Keratinocyte (primary cell): ENCODE results near the gene SCMH1. TPM values are rescaled to one million over a fixed set of nuclear protein-coding genes. Genes with fewer than 3 reads are reported as not detected.

Source experiments
- DNase-seq: peaks from one replicate; pipeline ENCODE4 v3.0.0-alpha.2; 2011; ENCODE audit warnings: low read depth, missing footprints, low spot score
- FAIRE-seq: peaks from 2 replicates; lab custom pipeline; 2011; peaks lifted over from hg19 to GRCh38; lab: Jason Lieb, UNC
- H2AFZ ChIP-seq: 2 replicates; pipeline ENCODE4 v1.6.0; 2012; ENCODE audit warnings: low read length, control low read depth, inconsistent platforms; ENCODE audit not compliant: control insufficient read depth
- H3K27ac ChIP-seq: 2 replicates; pipeline ENCODE4 v1.5.1; 2011; ENCODE audit warnings: low read length; ENCODE audit not compliant: control insufficient read depth, insufficient read depth
- H3K27me3 ChIP-seq: 3 replicates; pipeline ENCODE4 v1.6.0; 2011; ENCODE audit warnings: low read length; ENCODE audit not compliant: control insufficient read depth, insufficient read depth; ENCODE audit errors: extremely low read depth
- H3K36me3 ChIP-seq, 2 experiments: 2 replicates in 1 of 2; 3 replicates in 1 of 2; pipeline ENCODE4 v1.5.1; 2011; ENCODE audit warnings: low read length in 2 of 2, mild to moderate bottlenecking in 1 of 2; ENCODE audit not compliant: control insufficient read depth in 2 of 2, insufficient read depth in 2 of 2; ENCODE audit errors: extremely low read depth in 1 of 2
- H3K4me1 ChIP-seq: 3 replicates; pipeline ENCODE4 v1.5.1; 2011; ENCODE audit warnings: low read length; ENCODE audit not compliant: control insufficient read depth, insufficient read depth; ENCODE audit errors: extremely low read depth
- H3K4me2 ChIP-seq: 3 replicates; pipeline ENCODE4 v1.6.0; 2011; ENCODE audit warnings: low read depth, low read length; ENCODE audit not compliant: control insufficient read depth, insufficient read depth; ENCODE audit errors: extremely low read depth
- H3K4me3 ChIP-seq, 3 experiments: fragments of 200-600 bp in 1 of 3; sonication (generic) in 1 of 3; 2 replicates in 2 of 3; 3 replicates in 1 of 3; pipeline ENCODE4 v1.5.1; 2011 to 2016; ENCODE audit warnings: low read length in 3 of 3, mild to moderate bottlenecking in 3 of 3, control low read depth in 2 of 3, inconsistent platforms in 1 of 3, low read depth in 1 of 3, mixed read lengths in 1 of 3, mixed run types in 1 of 3, moderate library complexity in 1 of 3; ENCODE audit not compliant: control insufficient read depth in 2 of 3, insufficient read depth in 2 of 3; ENCODE audit errors: extremely low read depth in 1 of 3
- H3K79me2 ChIP-seq: 2 replicates; pipeline ENCODE4 v1.6.0; 2012; ENCODE audit warnings: low read length; ENCODE audit not compliant: control insufficient read depth, insufficient read depth
- H3K9ac ChIP-seq: 3 replicates; pipeline ENCODE4 v1.6.0; 2011; ENCODE audit warnings: low read length; ENCODE audit not compliant: control insufficient read depth, insufficient read depth; ENCODE audit errors: extremely low read depth
- H3K9me1 ChIP-seq: 3 replicates; pipeline ENCODE4 v1.6.0; 2011; ENCODE audit warnings: low read length; ENCODE audit not compliant: control insufficient read depth, insufficient read depth; ENCODE audit errors: extremely low read depth
- H3K9me3 ChIP-seq: 2 replicates; pipeline ENCODE4 v1.5.1; 2012; ENCODE audit warnings: low read depth, low read length; ENCODE audit not compliant: control insufficient read depth
- H4K20me1 ChIP-seq: 3 replicates; pipeline ENCODE4 v1.6.0; 2011; ENCODE audit warnings: low read length; ENCODE audit not compliant: control insufficient read depth, insufficient read depth; ENCODE audit errors: extremely low read depth
- CTCF ChIP-seq, 3 experiments: IDR thresholded peaks in 1 of 3; conservative IDR thresholded peaks in 1 of 3; optimal IDR thresholded peaks in 1 of 3; 2 replicates in 2 of 3; 3 replicates in 1 of 3; pipeline versions ENCODE3 to v1.5.1; 2011; ENCODE audit warnings: low read length in 3 of 3, mild to moderate bottlenecking in 3 of 3, moderate library complexity in 2 of 3, control low read depth in 1 of 3, inconsistent platforms in 1 of 3; ENCODE audit not compliant: insufficient read depth in 2 of 3; ENCODE audit errors: extremely low read depth in 1 of 3
- EZH2 ChIP-seq: IDR thresholded peaks from one replicate; pipeline ENCODE4 v1.6.1; 2012; ENCODE audit warnings: inconsistent platforms, mild to moderate bottlenecking, low read length, moderate library complexity
- dilution Hi-C: fragments of 300-500 bp; cut with MboI; formaldehyde crosslinking; loops from one replicate; pipeline ENCODE4 v1.7.0; 2020; ENCODE audit warnings: low sequenced_read_pairs; ENCODE audit not compliant: extremely low pct_ligation_motif_present
- polyA plus RNA-seq, 5 experiments: library from polyadenylated mRNA; depleted of rRNA in 3 of 5; stranded (reverse) in 3 of 5; stranded (forward) in 1 of 5; unstranded in 1 of 5; fragments of >200 nt; gene quantifications; 1 replicate in 1 of 5; 2 replicates in 3 of 5; 3 replicates in 1 of 5; pipeline versions ENCODE4 v1.2.1 to v1.2.3, GENCODE V29; 2011 to 2012; ENCODE audit warnings: missing spikeins in 2 of 5, low read depth in 1 of 5, low replicate concordance in 1 of 5

Gene SCMH1
- polyA plus RNA-seq, 1 donor (not counting 4 experiments of a cell fraction or from before 2014, with no cell fraction given) = 29.9 TPM

DNA sequence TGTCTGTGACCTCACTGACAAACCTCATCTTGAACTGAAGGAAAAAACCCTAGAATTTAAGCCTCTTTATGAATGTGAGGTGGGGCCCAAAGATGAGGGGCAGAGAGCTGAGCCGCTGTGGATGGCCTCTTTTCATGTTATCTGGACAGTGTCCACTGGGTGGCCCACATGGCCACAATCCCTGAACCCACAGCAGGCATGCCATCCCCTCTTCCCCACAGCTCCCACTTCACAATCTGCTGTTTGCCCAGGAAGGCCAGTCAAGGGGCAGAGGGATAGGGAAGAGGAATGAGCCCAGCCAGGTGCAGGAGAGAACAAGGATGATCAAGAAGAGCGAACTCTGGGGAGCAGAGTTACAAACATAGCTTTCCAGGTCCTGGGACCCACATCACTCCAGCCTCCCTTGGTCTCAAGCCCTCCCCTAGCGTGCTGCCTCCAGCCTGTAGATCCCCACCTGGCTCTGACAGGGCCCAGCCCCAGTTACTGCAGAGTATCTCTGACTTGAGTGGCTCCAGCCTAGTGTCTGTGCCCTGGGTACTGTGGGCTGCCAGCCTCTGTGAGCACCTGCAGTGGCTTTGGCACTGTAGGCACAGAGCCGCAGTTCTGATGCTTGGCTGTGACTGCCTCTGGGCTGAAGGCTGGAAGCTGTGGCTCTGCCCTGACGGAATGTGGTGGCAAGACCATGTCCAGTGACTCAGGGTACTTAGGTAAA lies 218.7 kb downstream of the SCMH1 start:
- no peak overlapping the region for H3K4me2 ChIP-seq
- H3K36me3 ChIP-seq = peaks cover 11 to 19% of the 10 kb centered on the region in 2 experiments
- no peak overlapping the region for H3K27ac ChIP-seq
- no peaks in the 10 kb centered on the region for H3K4me1 ChIP-seq
- H3K9me3 ChIP-seq = no peaks in the 10 kb centered on the region
- H3K9ac ChIP-seq = no peak overlapping the region
- H3K79me2 ChIP-seq = no peaks in the 10 kb centered on the region
- dilution Hi-C loops = no loop called here
- peaks cover 9% of the 10 kb centered on the region for H4K20me1 ChIP-seq
- no peaks in the 10 kb centered on the region for H3K27me3 ChIP-seq
- peaks cover 2% of the 10 kb centered on the region for H3K9me1 ChIP-seq
- no peak for DNase-seq
- FAIRE-seq = no peak
- H2AFZ ChIP-seq = no peak overlapping the region
- no peak overlapping the region for H3K4me3 ChIP-seq
- TF ChIP-seq EZH2 (no peak), CTCF (optimal IDR thresholded peaks at IDR 0.05 in 1 of 3, IDR thresholded peaks at IDR 0.05 in 1 of 3, conservative IDR thresholded peaks at IDR 0.05 in 1 of 3; ENCODE audit: extremely low read depth in 1 of 3, insufficient read depth in 2 of 3, low read length in 3 of 3) (peak; percentile 15 to 48 (median 42))

GRCh38 chr1:41022424-41022823 lies 219.7 kb downstream of the SCMH1 start:
- no peaks in the 10 kb centered on the region for H3K9me3 ChIP-seq
- dilution Hi-C loops = no loop called here

More at GRCh38 chr1:41022424-41022823, 219.7 kb downstream of the SCMH1 start:
- DNase-seq = no peak
- Histone ChIP-seq H3K79me2 (no peaks in the 10 kb centered on the region), H3K9me1 (peaks cover 2% of the 10 kb centered on the region), H3K36me3 (peaks cover 13 to 21% of the 10 kb centered on the region in 2 experiments), H3K27me3 (no peaks in the 10 kb centered on the region), H3K9ac (no peak overlapping the region), H3K4me3 (no peak overlapping the region), H3K4me1 (no peaks in the 10 kb centered on the region), H3K27ac (no peak overlapping the region), H3K4me2 (no peak overlapping the region), H2AFZ (no peak overlapping the region), H4K20me1 (peaks cover 9% of the 10 kb centered on the region)
- no peak for FAIRE-seq
- TF ChIP-seq CTCF (optimal IDR thresholded peaks at IDR 0.05 in 1 of 3, IDR thresholded peaks at IDR 0.05 in 1 of 3, conservative IDR thresholded peaks at IDR 0.05 in 1 of 3; ENCODE audit: extremely low read depth in 1 of 3, insufficient read depth in 2 of 3, low read length in 3 of 3) (no peak), EZH2 (no peak)
